Activated CD4-positive, alpha-beta T cell treated with anti-CD3 and anti-CD28 coated beads for 1 hour (primary cell): ENCODE results near the gene SEPTIN1.
A peak's percentile ranks its signal among the peaks of the same experiment; 100 is the strongest.
"Not testable (repeated sequence)": the region's sequence is repeated elsewhere in the genome, so short reads cannot be mapped to it uniquely, and the experiment has no call there.

ENCODE experiments used
- DNase-seq: peaks from one replicate; pipeline ENCODE4 v3.0.0-alpha.2; 2020

Gene SEPTIN1

GRCh38 chr16:30401768-30402425 is 19.5 kb upstream of the SEPTIN1 start:
- DNase-seq = no peak

GRCh38 chr16:30399435-30400186 is 17.2 kb upstream of the SEPTIN1 start:
- DNase-seq = no peak

- DNase-seq = no peak
Measured at GRCh38 chr16:30398661-30399434, 16.5 kb upstream of the SEPTIN1 start.

DNA sequence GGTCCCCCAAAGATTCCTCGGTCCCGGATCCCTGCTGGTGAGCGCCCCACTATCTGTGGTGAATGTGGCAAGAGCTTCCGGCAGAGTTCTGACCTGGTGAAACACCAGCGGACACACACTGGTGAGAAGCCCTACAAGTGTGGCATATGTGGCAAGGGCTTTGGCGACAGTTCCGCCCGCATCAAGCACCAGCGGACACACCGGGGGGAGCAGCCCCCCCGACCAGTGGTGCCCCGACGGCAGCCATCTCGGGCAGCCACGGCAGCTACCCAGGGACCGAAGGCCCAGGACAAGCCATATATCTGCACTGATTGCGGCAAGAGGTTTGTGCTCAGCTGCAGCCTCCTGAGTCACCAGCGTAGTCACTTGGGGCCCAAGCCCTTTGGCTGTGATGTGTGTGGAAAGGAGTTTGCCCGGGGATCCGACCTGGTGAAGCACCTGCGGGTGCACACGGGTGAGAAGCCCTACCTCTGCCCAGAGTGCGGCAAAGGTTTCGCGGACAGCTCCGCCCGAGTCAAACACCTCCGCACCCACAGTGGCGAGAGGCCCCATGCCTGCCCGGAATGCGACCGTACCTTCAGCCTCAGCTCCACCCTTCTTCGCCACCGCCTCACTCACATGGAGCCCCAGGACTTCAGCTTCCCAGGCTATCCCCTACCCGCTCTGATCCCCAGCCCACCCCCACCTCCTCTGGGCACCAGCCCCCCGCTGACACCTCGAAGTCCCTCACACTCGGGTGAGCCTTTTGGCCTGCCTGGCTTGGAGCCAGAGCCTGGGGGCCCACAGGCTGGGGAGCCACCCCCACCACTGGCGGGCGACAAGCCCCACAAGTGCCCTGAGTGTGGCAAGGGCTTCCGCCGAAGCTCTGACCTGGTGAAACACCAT is 15.7 kb upstream of the SEPTIN1 start:
- no peak for DNase-seq

DNA sequence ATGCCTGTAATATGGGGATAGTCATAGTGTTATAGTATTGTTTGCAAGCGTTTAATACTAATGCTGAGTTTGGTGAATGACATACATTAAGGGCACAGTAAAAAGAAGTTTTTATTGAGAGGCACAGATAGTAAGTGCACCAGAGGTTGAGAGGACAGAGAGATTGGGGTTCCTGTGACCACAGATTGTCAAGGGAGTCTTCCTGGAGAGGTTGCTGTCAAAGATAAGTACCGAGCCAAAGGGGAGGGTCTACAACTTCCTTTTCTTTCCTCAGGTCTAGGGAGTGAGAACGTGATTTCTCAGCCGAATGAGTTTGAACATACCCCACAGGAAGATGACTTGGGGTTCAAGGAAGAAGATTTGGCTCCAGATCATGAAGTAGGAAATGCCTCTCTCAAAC is 14.7 kb upstream of the SEPTIN1 start:
- no peak for DNase-seq

DNA sequence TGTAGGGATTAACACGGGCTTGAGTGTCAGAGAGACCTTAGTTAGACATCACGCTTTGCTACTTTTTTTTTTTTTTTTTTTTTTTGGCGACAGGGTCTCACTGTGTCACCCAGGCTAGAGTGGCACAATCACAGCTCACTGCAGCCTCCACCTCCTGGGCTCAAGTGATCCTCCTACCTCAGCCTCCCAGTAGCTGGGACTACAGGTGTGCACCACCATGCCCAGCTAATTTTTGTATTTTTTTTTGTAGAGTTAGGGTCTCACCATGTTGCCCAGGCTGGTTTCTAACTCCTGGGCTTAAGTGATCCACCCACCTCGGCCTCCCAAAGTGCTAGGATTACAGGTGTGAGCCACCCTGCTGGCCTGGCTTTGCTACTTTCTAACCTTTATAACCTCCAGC is 14.3 kb upstream of the SEPTIN1 start:
- DNase-seq = not testable (repeated sequence)

DNA sequence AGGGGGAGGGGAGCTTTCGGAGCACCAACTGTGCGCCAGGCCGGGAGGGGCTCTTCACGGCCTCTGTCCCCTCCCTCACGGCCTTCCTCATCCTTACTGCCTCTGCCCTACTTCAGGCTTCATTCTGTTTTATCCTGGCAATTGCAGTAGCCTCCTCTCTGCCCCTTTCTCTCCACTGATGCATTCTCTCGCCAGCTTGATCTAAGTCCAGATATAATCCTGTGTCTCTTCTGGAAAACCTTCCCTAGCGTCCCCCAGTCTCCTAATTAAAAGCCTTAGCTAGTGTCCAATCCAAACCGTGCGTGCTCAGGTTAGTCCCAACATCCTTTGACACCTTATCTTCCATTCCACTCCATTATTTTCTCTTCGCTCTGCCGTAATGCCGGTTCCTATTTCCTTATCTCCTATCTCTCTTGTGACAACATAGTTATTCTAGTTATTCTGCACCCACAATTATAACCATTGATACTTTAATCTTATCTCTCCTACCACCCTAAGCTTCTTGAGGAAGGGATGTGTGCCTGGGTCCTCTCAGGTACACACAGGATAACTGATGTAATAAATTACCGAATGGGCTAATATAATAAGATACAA is 13.7 kb upstream of the SEPTIN1 start:
- no peak for DNase-seq

GRCh38 chr16:30395155-30395991 is 13.0 kb upstream of the SEPTIN1 start, which contains the start of gene ZNF48:
TSS of gene ZNF48 (plus strand) at chr16:30395420. CDS start at chr16:30395795, 375 bp downstream.
- peak; percentile 32 for DNase-seq

GRCh38 chr16:30394592-30395154 is 12.3 kb upstream of the SEPTIN1 start:
- no peak for DNase-seq

- no peak for DNase-seq
Measured at GRCh38 chr16:30383521-30383920, 1.2 kb upstream of the SEPTIN1 start.

DNA sequence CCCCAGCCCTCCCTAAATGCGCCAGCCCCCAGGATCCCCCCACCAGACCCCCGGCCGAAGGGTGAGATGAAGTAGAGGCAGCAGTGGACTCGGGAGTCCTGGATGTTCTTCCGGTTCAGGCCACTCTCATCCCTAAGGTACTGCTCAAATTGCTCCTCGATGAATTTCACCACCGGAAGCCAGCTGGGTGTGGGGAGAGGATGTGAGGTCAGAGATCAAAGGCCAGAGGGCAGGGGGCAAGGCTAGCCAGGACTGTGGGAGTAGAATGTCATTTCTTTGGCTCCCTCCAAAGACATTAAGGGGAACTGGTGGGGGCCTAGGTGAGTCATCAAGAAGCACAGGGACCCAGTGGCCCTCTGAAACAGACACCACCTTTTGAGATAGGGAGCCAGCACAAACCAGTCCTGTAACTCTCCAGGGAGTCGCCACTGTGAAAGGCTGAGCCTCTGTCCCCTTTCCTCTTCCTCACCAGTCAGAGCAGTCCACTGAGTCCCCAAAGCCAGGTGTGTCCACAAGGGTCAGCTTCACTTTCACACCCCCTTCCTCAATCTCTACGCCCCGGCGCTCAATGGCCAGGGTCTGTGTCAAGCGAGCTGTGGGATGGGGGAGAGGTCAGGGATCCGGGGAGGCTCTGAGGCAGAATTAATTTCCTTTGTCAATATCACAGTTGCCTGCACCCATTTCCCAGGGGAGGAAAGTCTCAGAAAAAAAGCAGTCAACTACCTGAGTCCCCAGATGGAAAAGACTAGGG is 895 bp downstream of the SEPTIN1 start:
- DNase-seq = no peak

GRCh38 chr16:30380803-30381208 is 1.6 kb downstream of the SEPTIN1 start:
- no peak for DNase-seq

- no peak for DNase-seq
Measured at GRCh38 chr16:30380072-30380802, 2.1 kb downstream of the SEPTIN1 start.

GRCh38 chr16:30379158-30379783 is 3.1 kb downstream of the SEPTIN1 start:
- DNase-seq = no peak

GRCh38 chr16:30378236-30379157 is 3.9 kb downstream of the SEPTIN1 start:
- DNase-seq = peak; percentile 99

GRCh38 chr16:30377812-30378235 is 4.5 kb downstream of the SEPTIN1 start:
- DNase-seq = peak; percentile 86

DNA sequence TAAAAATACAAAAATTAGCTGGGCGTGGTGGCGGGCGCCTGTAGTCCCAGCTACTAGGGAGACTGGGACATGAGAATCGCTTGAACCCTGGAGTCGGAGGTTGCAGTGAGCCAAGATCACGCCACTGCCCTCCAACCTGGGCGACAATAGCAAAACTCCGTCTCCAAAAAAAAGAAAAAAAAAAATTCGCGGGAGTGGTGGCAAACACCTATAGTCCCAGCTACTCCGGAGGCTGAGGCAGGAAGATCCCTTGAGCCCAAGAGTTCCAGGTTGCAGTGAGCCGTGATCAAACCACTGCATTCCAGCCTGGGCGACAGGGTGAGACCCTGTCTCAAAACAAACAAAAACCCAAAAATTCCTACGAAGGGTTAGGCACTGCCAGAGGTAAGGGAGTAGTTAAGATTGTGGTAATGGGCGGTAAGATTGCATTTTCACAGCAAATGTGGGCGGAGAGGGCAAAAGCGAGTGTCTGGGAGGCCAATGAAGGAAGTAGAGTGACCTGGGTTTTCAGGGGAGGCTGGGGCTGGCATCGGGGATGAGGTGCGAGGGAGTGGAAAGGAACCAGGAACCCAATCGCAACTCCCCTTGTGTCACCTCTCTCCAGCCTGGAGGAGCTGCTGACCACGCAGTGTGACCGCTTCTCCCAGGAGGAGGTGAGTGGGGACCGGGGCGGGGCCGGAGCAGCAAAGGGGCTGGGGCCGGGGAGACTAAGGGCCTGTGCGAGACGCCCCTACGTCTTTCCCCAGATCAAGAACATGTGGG is 5.1 kb downstream of the SEPTIN1 start:
- no peak for DNase-seq
